HUES6 (cell line): ENCODE results near the gene FAM222A.

Experiments used
- H3K27ac ChIP-seq: 2 replicates; pipeline ENCODE4 v1.7.0; 2013; ENCODE audit warnings: low read depth, mild to moderate bottlenecking, low read length, inconsistent platforms
- H3K27me3 ChIP-seq: 2 replicates; pipeline ENCODE4 v1.6.1; 2013; ENCODE audit warnings: low read length; ENCODE audit not compliant: control insufficient read depth, insufficient read depth
- H3K36me3 ChIP-seq: 2 replicates; pipeline ENCODE4 v1.6.1; 2013; ENCODE audit warnings: low read length; ENCODE audit not compliant: control insufficient read depth, insufficient read depth
- H3K4me1 ChIP-seq: 2 replicates; pipeline ENCODE4 v1.6.1; 2013; ENCODE audit warnings: low read length; ENCODE audit not compliant: control insufficient read depth, insufficient read depth
- H3K4me3 ChIP-seq: 2 replicates; pipeline ENCODE4 v1.5.1; 2013; ENCODE audit warnings: low read depth, low read length
- H3K9ac ChIP-seq: one replicate; pipeline ENCODE4 v1.6.1; 2013; ENCODE audit warnings: mild to moderate bottlenecking, low read length
- H3K9me3 ChIP-seq: 2 replicates; pipeline ENCODE4 v1.6.1; 2013; ENCODE audit warnings: low read depth, low read length; ENCODE audit not compliant: control insufficient read depth, insufficient read depth

FAM222A gene

DNA sequence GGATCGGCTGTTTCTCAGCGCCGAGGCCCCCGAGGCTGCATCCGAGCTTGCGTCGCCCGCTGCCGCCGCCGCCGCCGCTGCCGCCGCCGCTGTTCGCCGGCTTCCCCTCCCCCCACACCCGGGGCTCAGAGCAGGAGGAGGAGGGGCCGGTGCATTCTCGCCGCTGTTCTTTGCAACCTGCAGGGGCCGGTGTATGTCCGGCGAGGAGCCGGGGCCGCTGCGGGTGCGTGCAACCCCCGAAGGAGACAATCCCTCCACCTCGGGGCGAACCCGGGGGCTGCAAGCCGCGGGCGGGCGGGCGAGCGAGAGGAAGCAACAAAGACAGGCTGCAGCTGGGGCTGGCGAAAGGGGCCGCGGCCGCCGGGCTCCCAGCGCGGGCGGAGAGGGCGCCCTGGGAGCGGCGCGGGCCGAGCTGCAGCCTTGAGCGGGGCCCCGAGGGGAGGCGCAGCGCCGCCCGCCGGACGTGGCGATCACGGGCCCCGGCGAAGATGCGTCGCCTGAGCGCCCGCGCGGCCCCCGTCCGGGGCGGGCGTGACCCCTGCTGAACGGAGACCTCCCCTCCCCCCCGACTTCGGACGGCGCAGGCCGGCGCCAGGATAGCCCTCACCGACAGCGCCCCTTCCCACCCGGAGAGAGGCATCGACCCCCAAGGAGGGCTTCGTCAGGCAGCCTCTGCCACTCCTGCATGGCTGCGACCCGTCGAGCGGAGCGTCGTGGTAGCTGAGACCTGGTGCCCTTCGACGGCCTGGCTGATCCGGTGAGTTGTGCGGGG is 702 bp downstream of the FAM222A start:
- Histone ChIP-seq H3K36me3 (no peaks in the 10 kb centered on the region), H3K9ac (peak overlapping the region; percentile 63), H3K4me1 (peaks cover 56% of the 10 kb centered on the region), H3K9me3 (no peaks in the 10 kb centered on the region), H3K4me3 (peak overlapping the region; percentile 56), H3K27ac (no peak overlapping the region), H3K27me3 (peaks cover 51% of the 10 kb centered on the region)

DNA sequence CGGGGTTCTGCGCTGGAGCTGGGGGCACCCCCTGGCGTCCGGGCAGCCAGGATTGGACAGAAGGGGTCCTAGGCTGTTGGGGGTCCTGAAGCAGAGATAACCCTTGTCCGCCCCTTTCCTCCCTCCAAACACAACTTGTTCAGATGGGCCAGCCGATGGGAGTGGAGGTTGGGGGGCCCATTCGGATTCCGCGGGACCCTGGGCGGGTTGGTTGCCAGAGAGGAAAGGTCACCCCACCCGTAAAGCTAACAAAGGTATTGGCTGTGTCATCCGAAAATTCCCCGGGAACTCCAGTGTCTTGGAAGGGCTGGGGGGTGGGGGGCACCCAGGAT is 1.3 kb downstream of the FAM222A start:
- H3K27ac ChIP-seq, result no peak overlapping the region
- H3K27me3 ChIP-seq, result peaks cover 51% of the 10 kb centered on the region
- H3K36me3 ChIP-seq, result no peaks in the 10 kb centered on the region
- H3K9ac ChIP-seq, result peak overlapping the region; percentile 63
- H3K4me3 ChIP-seq, result peak overlapping the region; percentile 56
- H3K9me3 ChIP-seq, result no peaks in the 10 kb centered on the region
- peaks cover 56% of the 10 kb centered on the region for H3K4me1 ChIP-seq

DNA sequence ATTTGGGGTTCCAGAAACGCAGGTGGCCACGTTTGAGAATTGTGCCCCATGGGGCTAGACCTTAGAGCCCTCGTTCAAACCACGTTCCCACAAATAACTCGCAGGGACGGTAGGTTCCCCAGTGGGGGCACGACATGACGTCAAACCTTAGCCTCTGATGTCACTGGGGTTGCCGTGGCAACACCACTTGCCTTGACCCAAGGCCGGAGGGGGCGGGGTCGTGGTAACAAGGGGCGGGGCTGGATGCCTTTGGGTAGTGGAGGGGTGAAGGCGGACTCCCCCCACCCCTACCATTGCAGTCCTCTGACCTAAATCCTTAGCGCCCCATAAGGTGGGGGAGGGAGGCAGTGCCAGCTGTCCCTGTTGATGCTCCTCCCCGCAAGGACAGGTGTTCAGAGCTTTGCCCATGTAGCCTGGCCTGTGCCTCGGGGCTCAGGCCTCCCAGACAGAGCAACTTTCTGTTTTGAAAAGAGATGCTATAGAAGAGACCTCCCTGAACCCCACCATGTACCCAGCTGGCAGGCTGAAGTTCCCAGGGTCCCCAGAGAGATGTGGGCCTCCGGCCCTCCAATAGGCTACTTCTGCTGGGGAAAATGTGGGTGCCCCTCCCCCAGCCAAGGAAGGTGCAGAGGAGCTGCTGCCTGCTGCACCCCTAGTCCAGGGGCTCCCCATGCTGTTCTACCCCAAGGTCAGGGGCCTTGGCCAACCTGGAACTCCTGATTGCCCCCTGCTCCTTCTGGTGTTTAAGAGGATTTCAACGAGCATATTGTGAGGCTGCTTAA is 1.9 kb downstream of the FAM222A start:
- no peaks in the 10 kb centered on the region for H3K36me3 ChIP-seq
- peaks cover 59% of the 10 kb centered on the region for H3K4me1 ChIP-seq
- peaks cover 51% of the 10 kb centered on the region for H3K27me3 ChIP-seq
- no peaks in the 10 kb centered on the region for H3K9me3 ChIP-seq
- no peak overlapping the region for H3K27ac ChIP-seq
- H3K9ac ChIP-seq, result no peak overlapping the region
- H3K4me3 ChIP-seq, result peak overlapping the region; percentile 56; the same call in 1 of the 2 replicates

DNA sequence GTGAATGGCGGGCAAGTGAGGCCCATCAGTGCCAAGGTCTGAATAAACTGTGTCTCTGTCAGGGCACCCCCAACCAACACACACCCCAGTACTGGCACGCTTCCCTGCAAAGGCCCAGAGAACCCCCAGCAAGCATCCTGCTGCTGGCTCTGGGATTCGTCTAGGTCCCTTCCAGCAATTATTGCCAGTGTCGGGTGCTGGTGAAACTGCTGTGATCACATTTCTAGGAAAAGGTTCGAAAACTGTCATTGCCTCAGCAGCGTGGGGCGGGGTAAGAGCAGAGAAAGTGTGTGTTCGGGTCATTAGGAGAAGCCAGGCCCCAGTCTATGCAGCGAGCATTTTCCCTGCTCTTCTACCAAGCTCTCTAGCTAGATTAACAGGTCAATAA is 2.5 kb downstream of the FAM222A start:
- Histone ChIP-seq H3K4me3 (no peak overlapping the region; the same call in 1 of the 2 replicates), H3K4me1 (peaks cover 59% of the 10 kb centered on the region), H3K9ac (no peak overlapping the region), H3K27ac (no peak overlapping the region), H3K36me3 (no peaks in the 10 kb centered on the region), H3K27me3 (peaks cover 49% of the 10 kb centered on the region), H3K9me3 (no peaks in the 10 kb centered on the region)

DNA sequence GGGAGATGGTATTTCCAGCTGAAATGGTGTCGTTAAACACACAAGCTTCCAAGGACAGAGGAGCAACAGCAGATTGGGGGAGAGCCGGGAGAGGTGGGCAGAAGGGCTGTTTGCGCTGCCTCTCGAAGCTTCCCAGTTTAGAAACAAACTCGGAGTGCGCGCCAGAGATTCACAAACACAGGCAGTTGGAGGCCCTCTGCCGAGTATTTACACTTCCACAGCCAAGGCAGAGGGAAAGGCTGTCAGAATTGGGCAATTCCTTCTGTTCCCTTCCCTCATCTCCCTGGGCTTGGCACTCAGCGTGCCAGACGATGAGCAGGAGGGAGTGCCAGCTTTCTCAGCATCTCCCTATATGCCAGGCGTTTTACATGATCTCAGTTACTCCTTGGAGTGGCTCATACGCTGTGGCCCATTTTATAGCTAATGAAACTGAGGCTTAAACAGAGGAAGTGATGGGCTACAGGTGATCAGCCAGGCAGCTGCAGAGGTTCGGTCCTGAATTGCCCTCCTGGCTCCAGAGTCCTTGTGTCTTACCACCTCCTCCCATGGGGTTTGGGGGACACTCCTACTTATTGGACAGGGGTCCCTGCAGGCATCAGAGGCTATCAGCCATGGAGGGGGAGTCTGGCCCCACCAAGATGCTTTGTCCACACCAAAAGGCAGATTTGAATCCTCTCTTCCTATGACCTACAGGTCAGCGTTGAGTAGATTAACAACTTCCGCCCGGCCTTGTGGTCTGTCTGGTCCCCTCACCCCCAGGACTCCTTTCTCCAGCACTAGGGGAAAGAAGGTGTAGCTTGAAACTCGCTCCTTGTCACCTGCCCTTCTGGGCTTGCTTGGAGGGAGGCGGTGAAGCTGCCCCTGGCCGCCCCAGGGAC is 3.1 kb downstream of the FAM222A start:
- Histone ChIP-seq H3K27ac (no peak overlapping the region), H3K27me3 (peaks cover 42% of the 10 kb centered on the region), H3K9ac (no peak overlapping the region), H3K4me3 (no peak overlapping the region; the same call in 1 of the 2 replicates), H3K4me1 (peaks cover 55% of the 10 kb centered on the region), H3K9me3 (no peaks in the 10 kb centered on the region), H3K36me3 (no peaks in the 10 kb centered on the region)

DNA sequence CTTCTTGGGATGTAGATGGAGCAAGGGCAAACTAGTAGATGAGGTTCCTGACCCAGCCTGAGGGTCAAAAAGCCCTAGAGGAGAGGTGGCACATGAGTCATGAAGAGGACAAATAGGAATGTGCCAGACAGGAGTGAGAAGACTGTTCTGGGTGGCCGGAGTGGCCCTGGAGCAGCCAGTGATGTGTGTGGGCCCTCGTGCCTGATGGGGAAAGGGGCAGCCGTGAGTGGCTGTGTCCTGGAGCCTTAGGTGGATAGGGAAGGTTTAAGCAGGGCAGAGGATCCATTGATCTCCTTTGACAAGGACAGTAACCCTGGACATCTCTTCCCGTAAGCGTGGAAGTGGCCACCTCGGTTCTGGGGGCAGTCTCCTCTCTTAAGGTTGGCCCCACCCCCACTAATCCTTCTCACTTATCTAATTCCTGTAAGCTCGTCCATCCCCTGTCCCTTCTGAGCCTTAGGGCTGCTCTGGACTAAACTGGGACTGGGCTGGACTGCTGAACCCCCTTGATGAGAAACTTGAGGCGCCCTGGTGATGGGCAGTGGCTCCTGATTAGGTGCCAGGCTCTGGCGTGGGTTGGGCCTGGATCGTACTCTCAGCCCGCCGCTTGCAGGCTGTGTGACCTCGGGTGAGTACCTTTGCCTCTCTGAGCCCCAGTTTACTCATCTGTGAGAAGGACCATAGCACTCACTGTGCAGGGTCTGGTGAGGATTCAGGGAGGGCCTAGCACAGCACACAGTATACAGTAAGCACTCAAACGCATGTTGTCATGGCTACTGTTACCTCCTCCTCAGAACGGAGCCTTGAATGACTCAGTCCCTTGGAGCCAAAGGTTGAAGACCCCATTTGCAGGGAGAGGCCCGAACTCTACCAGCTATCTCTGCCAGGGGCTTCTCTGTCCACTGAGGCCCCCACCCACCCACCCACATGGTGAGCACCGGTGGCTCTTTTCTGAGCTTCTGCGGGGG is 4.0 kb downstream of the FAM222A start:
- Histone ChIP-seq H3K9ac (no peak overlapping the region), H3K4me3 (peak overlapping the region; percentile 43), H3K36me3 (no peaks in the 10 kb centered on the region), H3K27me3 (peaks cover 33% of the 10 kb centered on the region), H3K9me3 (no peaks in the 10 kb centered on the region), H3K4me1 (peaks cover 49% of the 10 kb centered on the region), H3K27ac (no peak overlapping the region)

DNA sequence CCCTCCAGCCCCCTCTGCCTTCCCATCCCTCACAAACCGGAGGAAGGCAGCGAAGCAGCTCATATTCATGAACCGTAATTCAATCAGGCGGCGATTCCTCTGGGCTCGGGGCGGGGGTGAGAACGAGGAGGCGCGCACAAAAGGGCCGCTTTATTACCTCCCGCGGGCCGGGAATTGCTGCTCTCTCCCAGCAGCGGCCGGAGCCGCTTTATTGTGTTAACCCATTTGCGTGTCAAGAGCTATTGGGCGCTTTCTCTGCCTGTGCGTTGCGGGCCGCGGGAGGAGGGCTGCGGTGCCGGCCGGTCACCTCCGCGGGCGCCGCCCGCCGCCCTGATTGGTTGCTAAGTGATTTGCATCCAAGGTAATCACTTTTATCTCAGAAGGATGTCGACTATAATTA is 4.8 kb downstream of the FAM222A start:
- H3K36me3 ChIP-seq, result no peaks in the 10 kb centered on the region
- H3K9ac ChIP-seq, result no peak overlapping the region
- no peak overlapping the region for H3K27ac ChIP-seq
- H3K4me3 ChIP-seq, result peak overlapping the region; percentile 43
- peaks cover 46% of the 10 kb centered on the region for H3K4me1 ChIP-seq
- H3K27me3 ChIP-seq, result peaks cover 29% of the 10 kb centered on the region
- no peaks in the 10 kb centered on the region for H3K9me3 ChIP-seq

DNA sequence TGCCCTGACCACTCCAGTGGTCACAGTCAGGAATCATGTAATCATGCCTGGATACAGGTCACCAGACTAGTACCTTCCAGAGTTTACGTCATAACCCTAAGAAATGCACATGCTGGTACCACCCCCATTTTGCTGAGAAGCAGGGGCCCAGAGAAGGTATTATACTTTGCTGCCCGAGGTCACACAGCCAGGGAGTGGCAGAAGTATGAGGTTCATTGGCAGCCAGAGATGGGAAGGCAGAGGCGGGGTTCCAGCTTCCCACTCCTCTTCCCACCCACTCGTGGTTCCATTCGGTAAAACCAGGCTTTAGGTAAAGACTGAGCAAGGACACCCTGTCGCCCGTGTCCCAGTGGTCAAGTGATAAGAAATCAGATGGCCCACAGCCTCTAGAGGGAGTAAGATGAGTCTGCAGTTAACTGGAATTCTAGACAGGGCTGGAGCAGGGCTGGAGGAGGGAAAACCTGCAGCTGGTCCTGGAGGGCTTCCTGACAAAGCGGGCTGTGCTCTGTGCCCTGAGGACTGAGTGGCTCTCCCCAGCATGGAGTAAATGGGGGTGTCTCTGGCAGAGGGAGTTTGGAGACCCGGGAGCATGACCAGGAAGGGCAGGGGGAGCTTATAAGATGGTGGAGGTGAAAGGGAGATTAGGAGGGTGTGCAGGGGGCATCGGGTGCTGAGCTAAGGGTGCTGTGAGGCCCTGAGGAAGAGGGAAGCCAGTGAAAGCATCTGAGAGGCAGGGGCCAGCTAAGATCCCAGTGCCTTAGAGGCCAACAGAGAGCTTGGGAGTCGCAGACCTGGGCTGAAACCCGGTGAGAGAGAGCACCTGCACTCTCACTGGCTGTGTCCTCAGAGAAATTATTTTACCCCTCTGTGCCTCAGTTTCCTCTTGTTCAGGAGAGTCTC is 5.7 kb downstream of the FAM222A start:
- Histone ChIP-seq H3K9ac (peak overlapping the region; percentile 3), H3K4me1 (peaks cover 46% of the 10 kb centered on the region), H3K27me3 (peaks cover 29% of the 10 kb centered on the region), H3K27ac (no peak overlapping the region), H3K9me3 (no peaks in the 10 kb centered on the region), H3K4me3 (no peak overlapping the region; the same call in 1 of the 2 replicates), H3K36me3 (no peaks in the 10 kb centered on the region)

DNA sequence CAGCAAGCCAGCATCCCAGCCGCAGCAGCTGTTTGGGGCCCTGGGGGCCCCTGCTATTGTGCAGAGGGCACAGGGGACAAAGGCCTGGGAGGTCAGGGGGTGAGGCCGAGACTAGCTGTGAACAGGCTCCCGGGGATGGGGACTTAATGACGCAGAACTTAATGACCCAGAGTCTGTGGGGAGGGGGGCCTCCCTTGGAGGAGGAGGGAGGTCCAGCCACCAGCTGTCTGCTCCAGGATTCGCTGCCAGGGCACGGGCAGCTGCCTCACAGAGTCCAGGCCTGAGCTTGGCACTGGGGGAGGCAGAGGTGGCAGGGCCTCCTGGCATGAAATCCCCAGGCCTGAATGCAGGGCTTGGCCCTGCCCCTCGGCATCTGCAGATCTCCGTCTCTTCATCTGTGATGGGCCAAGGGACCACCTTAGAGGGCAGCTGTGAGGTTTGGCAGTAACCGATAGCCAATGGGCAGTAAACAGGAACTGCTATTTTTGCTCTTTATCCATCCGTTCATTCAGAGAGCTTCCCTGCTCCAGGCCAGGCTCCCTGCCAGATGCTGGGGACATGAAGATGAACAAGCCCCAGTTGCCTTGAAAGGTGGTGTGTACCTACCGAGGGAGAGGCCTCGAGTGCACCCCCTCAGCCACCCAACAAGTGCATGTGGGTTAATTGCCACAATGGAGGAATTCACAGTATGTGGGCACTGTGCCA is 6.7 kb downstream of the FAM222A start:
- Histone ChIP-seq H3K36me3 (no peaks in the 10 kb centered on the region), H3K9ac (no peak overlapping the region), H3K9me3 (no peaks in the 10 kb centered on the region), H3K27me3 (peaks cover 21% of the 10 kb centered on the region), H3K27ac (no peak overlapping the region), H3K4me3 (no peak overlapping the region), H3K4me1 (peaks cover 43% of the 10 kb centered on the region)
